Fibroblast of pulmonary artery (primary cell): Measurements from ENCODE around the gene SKOR1.

ENCODE experiments used
- DNase-seq: peaks from one replicate; pipeline ENCODE4 v3.0.0-alpha.2; 2010; ENCODE audit warnings: low read depth
- H3K4me3 ChIP-seq: replicated peaks from 2 replicates; pipeline ENCODE4 v1.5.1; 2011; ENCODE audit warnings: low read depth, mild to moderate bottlenecking, control low read depth, low read length, moderate library complexity
- TF ChIP-seq, protein P1 (sequence below): IDR thresholded peaks from 2 replicates; pipeline ENCODE4 v1.5.1; 2011; ENCODE audit warnings: mild to moderate bottlenecking, control low read depth, low read length, inconsistent platforms; ENCODE audit errors: missing control alignments

The SKOR1 gene

DNA sequence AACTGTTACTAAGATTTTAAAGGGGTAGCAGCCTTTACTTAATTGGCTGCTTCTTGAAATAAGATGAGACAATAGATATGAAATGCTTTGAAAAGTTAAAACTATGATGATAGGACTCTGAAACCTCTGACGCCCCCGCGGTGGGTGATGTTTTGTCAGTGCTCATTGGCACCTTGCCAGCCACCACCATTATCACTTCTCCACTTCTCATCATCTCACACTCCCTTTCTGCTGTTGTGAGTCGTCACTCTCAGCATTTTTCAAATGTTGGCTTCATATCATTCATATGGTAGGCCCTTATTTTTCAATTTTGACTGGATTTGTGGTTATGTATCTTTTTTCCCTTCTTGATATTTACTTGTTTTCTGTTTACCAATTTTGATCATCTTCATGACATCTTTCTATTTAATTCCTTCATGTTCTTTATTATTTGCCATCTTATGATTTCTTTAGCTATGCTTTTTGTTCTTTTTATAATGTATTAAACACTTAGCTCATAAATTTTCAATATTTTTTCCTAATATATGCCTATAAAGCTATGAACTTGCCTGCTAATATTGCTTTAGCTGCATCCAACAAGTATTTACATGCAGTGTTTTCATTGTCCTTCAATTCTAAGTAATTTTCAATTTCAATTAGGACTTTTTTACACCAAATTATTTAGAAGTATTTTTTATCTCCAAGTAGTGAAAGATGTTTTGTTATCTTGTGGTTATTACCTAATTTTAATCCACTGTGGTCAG, 30.3 kb upstream of the SKOR1 start:
- H3K4me3 ChIP-seq: no peak overlapping the region
- no peak for DNase-seq
- TF ChIP-seq, protein P1, sequence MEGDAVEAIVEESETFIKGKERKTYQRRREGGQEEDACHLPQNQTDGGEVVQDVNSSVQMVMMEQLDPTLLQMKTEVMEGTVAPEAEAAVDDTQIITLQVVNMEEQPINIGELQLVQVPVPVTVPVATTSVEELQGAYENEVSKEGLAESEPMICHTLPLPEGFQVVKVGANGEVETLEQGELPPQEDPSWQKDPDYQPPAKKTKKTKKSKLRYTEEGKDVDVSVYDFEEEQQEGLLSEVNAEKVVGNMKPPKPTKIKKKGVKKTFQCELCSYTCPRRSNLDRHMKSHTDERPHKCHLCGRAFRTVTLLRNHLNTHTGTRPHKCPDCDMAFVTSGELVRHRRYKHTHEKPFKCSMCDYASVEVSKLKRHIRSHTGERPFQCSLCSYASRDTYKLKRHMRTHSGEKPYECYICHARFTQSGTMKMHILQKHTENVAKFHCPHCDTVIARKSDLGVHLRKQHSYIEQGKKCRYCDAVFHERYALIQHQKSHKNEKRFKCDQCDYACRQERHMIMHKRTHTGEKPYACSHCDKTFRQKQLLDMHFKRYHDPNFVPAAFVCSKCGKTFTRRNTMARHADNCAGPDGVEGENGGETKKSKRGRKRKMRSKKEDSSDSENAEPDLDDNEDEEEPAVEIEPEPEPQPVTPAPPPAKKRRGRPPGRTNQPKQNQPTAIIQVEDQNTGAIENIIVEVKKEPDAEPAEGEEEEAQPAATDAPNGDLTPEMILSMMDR: no peak

DNA sequence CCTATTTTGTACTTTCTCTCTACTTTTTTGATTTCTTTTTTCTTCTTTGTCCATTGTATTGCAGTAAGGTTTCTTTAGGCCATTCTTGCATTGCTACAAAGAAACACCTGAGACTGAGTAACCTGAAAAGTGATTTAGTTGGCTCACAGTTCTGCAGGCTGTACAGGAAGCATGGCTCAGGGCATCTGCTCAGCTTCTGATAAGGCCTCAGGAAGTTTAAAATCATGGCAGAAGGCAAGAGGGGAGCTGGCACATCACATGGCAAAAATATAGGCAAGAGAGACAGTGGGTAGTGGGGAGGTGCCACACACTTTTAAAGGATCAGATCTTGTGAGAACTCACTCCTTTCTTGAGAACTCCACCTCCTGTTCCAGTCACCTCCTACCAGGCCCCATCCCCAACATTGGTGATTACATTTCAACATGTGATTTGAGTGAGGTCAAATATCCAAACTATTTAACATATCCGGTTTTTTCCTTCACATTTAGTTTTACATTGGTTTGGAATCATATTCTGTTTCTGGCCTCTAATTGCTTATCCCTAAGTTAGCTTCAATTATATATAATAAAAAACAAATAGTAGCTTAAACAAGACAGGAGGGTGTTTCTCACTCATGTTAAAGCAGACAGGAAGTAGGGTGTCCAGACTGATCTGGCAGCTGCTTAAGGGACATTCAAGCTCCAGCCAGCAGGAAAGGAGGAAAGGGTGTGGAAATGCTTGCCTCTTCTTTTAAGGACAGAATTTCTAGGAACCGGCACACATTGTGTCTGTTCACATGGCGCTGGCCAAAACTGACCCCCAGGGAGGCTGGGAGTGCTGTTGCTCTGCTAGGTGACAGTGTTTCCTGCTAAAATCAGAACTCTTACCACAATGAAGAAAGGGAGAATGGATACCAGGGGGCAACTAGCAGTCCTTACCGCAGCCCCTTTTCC, 28.8 kb upstream of the SKOR1 start:
- DNase-seq: peak; percentile 33
- H3K4me3 ChIP-seq: no peak overlapping the region
- TF ChIP-seq, protein P1: no peak

DNA sequence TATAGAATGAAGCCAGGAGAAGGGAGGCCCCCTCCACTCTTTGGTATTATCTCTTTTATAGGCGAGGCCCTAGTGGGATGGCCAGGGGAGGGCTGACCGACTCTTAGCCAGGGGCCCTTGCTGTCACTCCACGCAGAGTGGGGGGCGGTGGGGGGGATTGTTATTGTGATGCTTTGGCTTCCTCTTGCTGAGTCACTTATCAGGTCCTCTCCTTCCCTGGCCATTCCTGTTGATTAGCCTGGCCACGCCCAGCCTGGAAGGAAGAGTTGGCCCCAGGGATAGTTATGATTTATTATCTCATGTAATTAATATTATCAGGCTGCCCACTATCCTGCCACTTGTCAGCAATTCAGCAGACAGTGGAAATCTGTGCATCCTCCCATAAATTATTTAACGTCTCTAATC, 25.5 kb upstream of the SKOR1 start:
- TF ChIP-seq, protein P1: no peak
- DNase-seq: no peak
- no peak overlapping the region for H3K4me3 ChIP-seq

DNA sequence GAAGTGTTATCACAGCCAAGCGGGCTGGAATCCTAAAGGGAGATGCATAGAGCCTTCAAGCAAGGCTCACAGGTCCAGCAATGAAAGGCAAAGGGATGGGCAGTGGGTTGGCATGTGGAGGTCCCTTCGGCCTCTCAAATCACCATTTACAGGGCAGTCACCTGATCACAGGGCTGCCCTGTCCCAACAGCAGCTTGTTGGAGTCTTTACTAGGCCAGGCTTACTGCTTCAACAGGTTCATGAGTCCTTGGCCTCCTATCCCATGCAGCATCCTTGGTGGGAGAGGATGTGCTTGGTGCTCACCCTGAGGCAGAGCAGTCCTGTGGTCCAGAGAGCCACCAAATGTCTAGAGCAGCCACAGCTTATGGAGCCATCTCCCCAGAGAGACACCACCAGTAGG, 24.2 kb upstream of the SKOR1 start:
- no peak for DNase-seq
- TF ChIP-seq, protein P1: no peak
- no peak overlapping the region for H3K4me3 ChIP-seq

DNA sequence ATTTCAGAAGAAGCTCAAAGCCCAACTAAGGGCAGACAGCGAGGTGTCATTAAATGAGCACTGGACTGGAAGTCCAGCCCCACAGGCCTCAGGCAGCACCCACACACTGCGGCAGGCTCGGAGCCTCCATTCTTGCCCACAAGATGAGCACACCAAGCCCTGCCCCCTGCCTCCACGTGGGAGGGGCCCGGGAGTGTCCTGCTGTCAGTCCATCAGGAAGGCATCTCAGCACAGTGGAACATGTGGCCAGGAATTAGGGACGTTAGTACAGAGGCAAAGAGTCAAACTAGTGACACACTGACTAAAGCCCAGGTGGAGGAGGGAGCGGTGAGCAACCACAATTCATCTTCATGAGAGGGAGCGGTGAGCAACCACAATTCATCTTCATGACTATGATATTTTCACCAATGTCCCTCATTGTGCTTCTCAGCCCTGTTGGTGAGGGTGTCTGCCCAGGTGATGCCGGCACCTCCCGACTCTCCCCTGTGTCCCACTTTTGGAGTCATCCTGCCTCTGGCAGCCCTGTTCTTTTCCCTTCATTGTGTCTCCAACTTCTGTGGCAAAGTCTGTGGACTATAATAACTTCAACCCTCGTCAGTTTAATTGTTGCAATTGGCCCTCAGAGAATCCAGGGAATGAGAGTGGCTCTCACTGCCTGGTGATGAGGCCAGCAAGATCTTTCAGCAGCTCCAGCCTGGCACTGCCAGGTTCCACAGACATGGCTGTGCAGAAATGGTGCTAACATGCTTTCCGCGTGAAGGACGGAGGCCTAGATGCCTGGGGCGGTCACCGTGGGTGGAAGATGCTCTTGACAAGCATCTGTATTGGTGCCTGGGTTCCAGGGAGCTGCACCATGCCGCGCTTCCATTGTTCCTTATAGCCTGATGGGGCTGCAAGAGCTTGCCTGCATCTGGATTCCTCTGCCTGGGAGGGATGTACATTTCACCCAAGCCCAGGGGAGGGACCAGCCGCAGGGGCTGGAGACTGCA, 23.1 kb upstream of the SKOR1 start:
- no peak for DNase-seq
- TF ChIP-seq, protein P1: no peak
- H3K4me3 ChIP-seq: no peak overlapping the region

DNA sequence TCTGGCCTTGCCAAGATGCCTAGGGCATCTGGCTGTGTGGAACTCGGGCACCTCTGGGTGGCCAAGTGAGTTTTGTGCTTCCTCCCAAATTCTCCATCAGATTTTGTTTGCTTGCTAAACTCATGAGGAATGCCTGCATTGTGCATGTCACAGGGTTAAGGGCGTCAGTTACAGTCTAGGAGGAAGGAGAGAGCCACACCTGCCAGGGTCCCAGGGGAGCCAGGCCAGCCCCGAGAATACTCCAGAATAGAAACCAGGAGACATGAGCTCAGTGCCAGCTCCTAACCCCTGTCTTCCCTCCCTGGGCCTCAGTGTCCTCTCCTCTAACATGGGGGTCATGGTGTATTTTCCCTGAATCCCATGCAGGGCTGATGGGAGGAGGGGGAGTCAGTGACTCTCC, 22.0 kb upstream of the SKOR1 start:
- TF ChIP-seq, protein P1: no peak
- no peak for DNase-seq

More for the DNA sequence above, 22.0 kb upstream of the SKOR1 start:
- no peak overlapping the region for H3K4me3 ChIP-seq
